Measurements from ENCODE around the gene ZNF177. TPM values are rescaled to one million over a fixed set of nuclear protein-coding genes. Genes with fewer than 3 reads are reported as not detected.
A peak's percentile ranks its signal among the peaks of the same experiment; 100 is the strongest.
"Not testable (repeated sequence)": the region's sequence is repeated elsewhere in the genome, so short reads cannot be mapped to it uniquely, and the experiment has no call there.

Gene ZNF177
- 1 to 10 TPM in 2 of 3 donors, under 1 TPM in 1; 0.31 to 1.5 (median 1.2) TPM for total RNA-seq
- total RNA-seq (2013) = 3.5 TPM

- WGBS (ENCODE audit: insufficient coverage) = 6% methylated on average over 28 of the region's 28 CpGs
- Mint-ChIP-seq H3K27me3 (ENCODE audit: low read depth in 2 of 2) (peaks cover 5 to 15% of the 10 kb centered on the region in 2 donors), H3K9me3 (peaks cover 15 to 17% of the 10 kb centered on the region in 2 donors), H3K36me3 (peaks cover 38% of the 10 kb centered on the region), H3K4me3 (peak within 1 kb of the TSS; percentile 65), H3K27ac (no peak within 1 kb of the TSS), H3K4me1 (peaks cover 0 to 10% of the 10 kb centered on the region in 2 donors)
- H3K4me1 ChIP-seq (ENCODE audit: control insufficient read depth, insufficient read depth, low read length) = peaks cover 8% of the 10 kb centered on the region
- no peak within 1 kb of the TSS for H3K27ac ChIP-seq (ENCODE audit: low read length)
- ATAC-seq = peak; percentile 37 to 67 (median 55)
- no peaks in the 10 kb centered on the region for H3K36me3 ChIP-seq (ENCODE audit: control insufficient read depth, insufficient read depth, low read length)
- DNase-seq = no peak
- intact Hi-C loops (cut with micrococcal nuclease) = no loop called here
- H3K4me3 ChIP-seq (ENCODE audit: low read length) = peak within 1 kb of the TSS; percentile 26
- H3K9me3 ChIP-seq (ENCODE audit: control insufficient read depth, insufficient read depth, low read length) = peaks cover 52% of the 10 kb centered on the region
- no peak for TF ChIP-seq CTCF (IDR thresholded peaks at IDR 0.05)
- peaks cover 3% of the 10 kb centered on the region for H3K27me3 ChIP-seq (ENCODE audit: control insufficient read depth, insufficient read depth, low read length)
These were observed at the start of gene ZNF177 for GRCh38 chr19:9362905-9363304. Gene ZNF177 (plus strand): TSS chr19:9363013. CDS start chr19:9378312, 15,299 bp downstream.

GRCh38 chr19:9313756-9314155 lies 49.1 kb upstream of the ZNF177 start:
- peaks cover 2% of the 10 kb centered on the region for H3K9me3 ChIP-seq (ENCODE audit: control insufficient read depth, insufficient read depth, low read length)
- ATAC-seq (no peak), DNase-seq (no peak)
- Mint-ChIP-seq H3K27me3 (ENCODE audit: low read depth in 2 of 2) (peaks cover 6 to 27% of the 10 kb centered on the region in 2 donors), H3K9me3 (no peaks in the 10 kb centered on the region), H3K4me3 (no peak overlapping the region), H3K27ac (no peak overlapping the region), H3K36me3 (no peaks in the 10 kb centered on the region), H3K4me1 (peaks cover 9 to 22% of the 10 kb centered on the region in 2 donors)
- H3K27ac ChIP-seq (ENCODE audit: low read length) = no peak overlapping the region
- H3K4me1 ChIP-seq (ENCODE audit: control insufficient read depth, insufficient read depth, low read length) = peaks cover 11% of the 10 kb centered on the region
- intact Hi-C loops (cut with micrococcal nuclease) = no loop called here
- no peak for TF ChIP-seq CTCF (IDR thresholded peaks at IDR 0.05)
- no peak overlapping the region for H3K4me3 ChIP-seq (ENCODE audit: low read length)
- 76% methylated on average over 4 of the region's 4 CpGs for WGBS (ENCODE audit: insufficient coverage)
- H3K27me3 ChIP-seq (ENCODE audit: control insufficient read depth, insufficient read depth, low read length) = no peaks in the 10 kb centered on the region
- H3K36me3 ChIP-seq (ENCODE audit: control insufficient read depth, insufficient read depth, low read length) = no peaks in the 10 kb centered on the region

GRCh38 chr19:9321338-9321737 lies 41.5 kb upstream of the ZNF177 start:
- H3K4me3 Mint-ChIP-seq = no peak overlapping the region
- ATAC-seq (no peak), DNase-seq (no peak)
- no peak overlapping the region for H3K27ac ChIP-seq (ENCODE audit: low read length)
- peaks cover 11% of the 10 kb centered on the region for H3K9me3 ChIP-seq (ENCODE audit: control insufficient read depth, insufficient read depth, low read length)
- no peak overlapping the region for H3K4me3 ChIP-seq (ENCODE audit: low read length)
- no peak overlapping the region for H3K27ac Mint-ChIP-seq
- H3K4me1 Mint-ChIP-seq = peaks cover 20 to 31% of the 10 kb centered on the region in 2 donors
- peaks cover 0 to 13% of the 10 kb centered on the region in 2 donors for H3K27me3 Mint-ChIP-seq (ENCODE audit: low read depth in 2 of 2)
- no peaks in the 10 kb centered on the region for H3K27me3 ChIP-seq (ENCODE audit: control insufficient read depth, insufficient read depth, low read length)
- no peak for TF ChIP-seq CTCF (IDR thresholded peaks at IDR 0.05)
- H3K36me3 Mint-ChIP-seq = no peaks in the 10 kb centered on the region
- no peaks in the 10 kb centered on the region for H3K9me3 Mint-ChIP-seq
- WGBS (ENCODE audit: insufficient coverage) = 97% methylated on average over 16 of the region's 23 CpGs
- H3K36me3 ChIP-seq (ENCODE audit: control insufficient read depth, insufficient read depth, low read length) = no peaks in the 10 kb centered on the region
- intact Hi-C loops (cut with micrococcal nuclease) = loop anchor here (5.0 kb wide), 1 partner anchor 261 kb away; the partner anchor contains the start of gene ZNF121
- peaks cover 19% of the 10 kb centered on the region for H3K4me1 ChIP-seq (ENCODE audit: control insufficient read depth, insufficient read depth, low read length)

- H3K4me3 ChIP-seq (ENCODE audit: low read length); H3K4me3 Mint-ChIP-seq; H3K27me3 ChIP-seq (ENCODE audit: control insufficient read depth, insufficient read depth, low read length); H3K36me3 Mint-ChIP-seq; H3K27ac ChIP-seq (ENCODE audit: low read length); H3K9me3 Mint-ChIP-seq; ATAC-seq; H3K27ac Mint-ChIP-seq; H3K36me3 ChIP-seq (ENCODE audit: control insufficient read depth, insufficient read depth, low read length); DNase-seq: not testable (repeated sequence)
- Histone ChIP-seq H3K9me3 (ENCODE audit: control insufficient read depth, insufficient read depth, low read length) (peaks cover 11% of the 10 kb centered on the region), H3K4me1 (ENCODE audit: control insufficient read depth, insufficient read depth, low read length) (peaks cover 19% of the 10 kb centered on the region)
- intact Hi-C loops (cut with micrococcal nuclease) = loop anchor here (5.0 kb wide), 1 partner anchor 261 kb away; the partner anchor contains the start of gene ZNF121
- H3K27me3 Mint-ChIP-seq (ENCODE audit: low read depth in 2 of 2) = peaks cover 0 to 13% of the 10 kb centered on the region in 2 donors
- 100% methylated on average over 10 of the region's 14 CpGs for WGBS (ENCODE audit: insufficient coverage)
- peaks cover 20 to 31% of the 10 kb centered on the region in 2 donors for H3K4me1 Mint-ChIP-seq
These were observed 41.1 kb upstream of the ZNF177 start for GRCh38 chr19:9321756-9322155.

- H3K27ac ChIP-seq (ENCODE audit: low read length); H3K36me3 ChIP-seq (ENCODE audit: control insufficient read depth, insufficient read depth, low read length); H3K27me3 ChIP-seq (ENCODE audit: control insufficient read depth, insufficient read depth, low read length); H3K9me3 Mint-ChIP-seq; H3K36me3 Mint-ChIP-seq; ATAC-seq; DNase-seq; H3K4me3 ChIP-seq (ENCODE audit: low read length): not testable (repeated sequence)
- intact Hi-C loops (cut with micrococcal nuclease) = loop anchor here (5.0 kb wide), 1 partner anchor 260 kb away; the partner anchor contains the start of gene ZNF121
- peak overlapping the region; percentile 97 to 98 for H3K27ac Mint-ChIP-seq
- peaks cover 20 to 31% of the 10 kb centered on the region in 2 donors for H3K4me1 Mint-ChIP-seq
- H3K4me3 Mint-ChIP-seq = peak overlapping the region; percentile 40
- H3K4me1 ChIP-seq (ENCODE audit: control insufficient read depth, insufficient read depth, low read length) = peaks cover 19% of the 10 kb centered on the region
- H3K9me3 ChIP-seq (ENCODE audit: control insufficient read depth, insufficient read depth, low read length) = peaks cover 11% of the 10 kb centered on the region
- peaks cover 0 to 13% of the 10 kb centered on the region in 2 donors for H3K27me3 Mint-ChIP-seq (ENCODE audit: low read depth in 2 of 2)
- WGBS (ENCODE audit: insufficient coverage) = 96% methylated on average over 9 of the region's 10 CpGs
These were observed 40.6 kb upstream of the ZNF177 start for GRCh38 chr19:9322201-9322600.

All from natural killer cell (primary cell).